Upper lobe of left lung (tissue), 6 donors: ENCODE data around the gene YIF1B. TPM values are rescaled to one million over a fixed set of nuclear protein-coding genes. Genes with fewer than 3 reads are reported as not detected.

Experiments used
- ATAC-seq, 2 donors: fragments of 200-7000 bp; cut with Tn5 transposase; one replicate each; pipeline ENCODE4 v1.9.1; 2022; ENCODE audit warnings: mild to moderate bottlenecking in 2 of 2, moderate library complexity in 2 of 2; ENCODE audit not compliant: low FRiP score in 2 of 2
- DNase-seq, 2 donors: peaks; one replicate each; pipeline ENCODE4 v3.0.0-alpha.2; 2019 to 2020
- H3K27ac ChIP-seq, 4 donors: fragments of 200-600 bp; sonication (generic); one replicate each; pipeline ENCODE4 v1.5.1; 2016 to 2019
- H3K27me3 ChIP-seq, 4 donors: fragments of 200-600 bp; sonication (generic); one replicate each; pipeline ENCODE4 v1.5.1; 2017 to 2019
- H3K36me3 ChIP-seq, 4 donors: fragments of 200-600 bp; sonication (generic); one replicate each; pipeline ENCODE4 v1.5.1; 2016 to 2019
- H3K4me1 ChIP-seq, 4 donors: fragments of 200-600 bp; sonication (generic); one replicate each; pipeline ENCODE4 v1.5.1; 2018 to 2019
- H3K4me3 ChIP-seq, 4 donors: fragments of 200-600 bp; sonication (generic); one replicate each; pipeline ENCODE4 v1.5.1; 2017 to 2019; ENCODE audit warnings: mild to moderate bottlenecking in 2 of 4, moderate library complexity in 1 of 4
- H3K9me3 ChIP-seq, 4 donors: fragments of 200-600 bp; sonication (generic); one replicate each; pipeline ENCODE4 v1.5.1; 2018 to 2019
- EP300 ChIP-seq, 4 donors: sonication (generic); formaldehyde crosslinking; IDR thresholded peaks; one replicate each; pipeline ENCODE4 v1.5.1; 2017; ENCODE audit warnings: antibody characterized with exemption in 4 of 4, control low read depth in 2 of 4
- POLR2A ChIP-seq, 4 donors: fragments of 450-650 bp; IDR thresholded peaks; one replicate each; pipeline ENCODE4 v1.5.1; 2016 to 2017; ENCODE audit warnings: antibody characterized with exemption in 4 of 4, mild to moderate bottlenecking in 2 of 4
- POLR2AphosphoS5 ChIP-seq, 2 donors: sonication (generic); formaldehyde crosslinking; IDR thresholded peaks; one replicate each; pipeline ENCODE4 v1.5.1; 2017; ENCODE audit warnings: antibody characterized with exemption in 2 of 2
- WGBS, 2 donors: methylation state at CpG; one replicate each; pipeline ENCODE4 v1.1.5; 2017 to 2018; 5-methylcytosine and 5-hydroxymethylcytosine counted together
- total RNA-seq, 6 donors: library from RNA; depleted of rRNA in 4 of 6; stranded (reverse); fragments of >200 nt in 4 of 6; gene quantifications; one replicate each; pipeline versions ENCODE4 v1.1.0 to v1.2.1, GENCODE V29; 2016 to 2021
- TF ChIP-seq, protein P1 (sequence below), 6 experiments: fragments of 450-650 bp in 4 of 6; fragments of 200-600 bp in 2 of 6; sonication (generic) in 2 of 6; IDR thresholded peaks; one replicate each; pipeline ENCODE4 v1.5.1; 2016 to 2019; ENCODE audit warnings: antibody characterized with exemption in 6 of 6
- donor health status: DM: no; HTN: no; CAD: no; lungs with moderate emphysema.
- donor health status: DM: no; HTN: yes; CAD: no; lungs with severe emphysema.

The YIF1B gene
- total RNA-seq, 6 donors from 2014 or later: 15.3 to 45.8 (median 29.8) TPM

DNA sequence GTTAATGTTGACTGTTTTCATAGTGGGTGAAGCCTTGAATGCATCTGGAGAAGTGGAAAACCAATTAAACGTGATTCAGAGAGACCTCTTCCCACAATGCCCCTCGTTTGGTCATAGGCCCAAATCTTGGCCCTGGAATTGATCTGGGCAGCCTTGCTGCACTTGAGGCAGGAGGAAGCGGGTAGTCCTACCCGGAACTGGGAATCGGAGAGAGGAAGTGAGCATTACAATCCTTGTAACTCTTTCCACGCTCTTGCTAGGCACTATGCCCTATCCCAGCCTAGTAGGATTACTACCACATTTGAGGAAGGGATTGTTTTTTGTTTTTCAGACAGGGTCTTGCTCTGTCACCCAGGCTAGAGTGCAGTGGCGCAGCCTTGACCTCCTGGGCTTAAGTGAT lies 7.5 kb upstream of the YIF1B start:
- H3K36me3 ChIP-seq: peaks cover 3 to 40% (median 22%) of the 10 kb centered on the region in 4 donors
- 52 to 53% methylated on average over 7 of the region's 7 CpGs for WGBS, 2 donors
- H3K4me3 ChIP-seq: no peak overlapping the region
- no peak for ATAC-seq
- no peaks in the 10 kb centered on the region for H3K9me3 ChIP-seq
- TF ChIP-seq POLR2AphosphoS5 (IDR thresholded peaks at IDR 0.05): no peak
- TF ChIP-seq POLR2A (IDR thresholded peaks at IDR 0.05): no peak
- no peak for TF ChIP-seq EP300 (IDR thresholded peaks at IDR 0.05)
- TF ChIP-seq, protein P1, sequence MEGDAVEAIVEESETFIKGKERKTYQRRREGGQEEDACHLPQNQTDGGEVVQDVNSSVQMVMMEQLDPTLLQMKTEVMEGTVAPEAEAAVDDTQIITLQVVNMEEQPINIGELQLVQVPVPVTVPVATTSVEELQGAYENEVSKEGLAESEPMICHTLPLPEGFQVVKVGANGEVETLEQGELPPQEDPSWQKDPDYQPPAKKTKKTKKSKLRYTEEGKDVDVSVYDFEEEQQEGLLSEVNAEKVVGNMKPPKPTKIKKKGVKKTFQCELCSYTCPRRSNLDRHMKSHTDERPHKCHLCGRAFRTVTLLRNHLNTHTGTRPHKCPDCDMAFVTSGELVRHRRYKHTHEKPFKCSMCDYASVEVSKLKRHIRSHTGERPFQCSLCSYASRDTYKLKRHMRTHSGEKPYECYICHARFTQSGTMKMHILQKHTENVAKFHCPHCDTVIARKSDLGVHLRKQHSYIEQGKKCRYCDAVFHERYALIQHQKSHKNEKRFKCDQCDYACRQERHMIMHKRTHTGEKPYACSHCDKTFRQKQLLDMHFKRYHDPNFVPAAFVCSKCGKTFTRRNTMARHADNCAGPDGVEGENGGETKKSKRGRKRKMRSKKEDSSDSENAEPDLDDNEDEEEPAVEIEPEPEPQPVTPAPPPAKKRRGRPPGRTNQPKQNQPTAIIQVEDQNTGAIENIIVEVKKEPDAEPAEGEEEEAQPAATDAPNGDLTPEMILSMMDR (IDR thresholded peaks at IDR 0.05): no peak
- H3K4me1 ChIP-seq: peaks cover 16 to 43% (median 32%) of the 10 kb centered on the region in 4 donors
- H3K27ac ChIP-seq: peak overlapping the region in 3 of 4 donors; percentile 8 to 90 (median 30)
- H3K27me3 ChIP-seq: no peaks in the 10 kb centered on the region
- no peak for DNase-seq

- 70 to 72% methylated on average over 7 to 11 of the region's 11 CpGs for WGBS, 2 donors
- H3K36me3 ChIP-seq: peaks cover 2 to 25% (median 9%) of the 10 kb centered on the region in 4 donors
- H3K27me3 ChIP-seq: no peaks in the 10 kb centered on the region
- peaks cover 24 to 53% (median 40%) of the 10 kb centered on the region in 4 donors for H3K4me1 ChIP-seq
- ATAC-seq (peak; percentile 28 to 31), DNase-seq (no peak)
- TF ChIP-seq EP300 (IDR thresholded peaks at IDR 0.05) (no peak), POLR2AphosphoS5 (IDR thresholded peaks at IDR 0.05) (peak in 1 of 2 donors; percentile 20)
- H3K4me3 ChIP-seq: peak overlapping the region in 3 of 4 donors; percentile 69 to 81 (median 78)
- H3K9me3 ChIP-seq: no peaks in the 10 kb centered on the region
- peak overlapping the region; percentile 12 to 91 (median 85) for H3K27ac ChIP-seq
Measured at GRCh38 chr19:38321646-38322196, 6.0 kb upstream of the YIF1B start.

DNA sequence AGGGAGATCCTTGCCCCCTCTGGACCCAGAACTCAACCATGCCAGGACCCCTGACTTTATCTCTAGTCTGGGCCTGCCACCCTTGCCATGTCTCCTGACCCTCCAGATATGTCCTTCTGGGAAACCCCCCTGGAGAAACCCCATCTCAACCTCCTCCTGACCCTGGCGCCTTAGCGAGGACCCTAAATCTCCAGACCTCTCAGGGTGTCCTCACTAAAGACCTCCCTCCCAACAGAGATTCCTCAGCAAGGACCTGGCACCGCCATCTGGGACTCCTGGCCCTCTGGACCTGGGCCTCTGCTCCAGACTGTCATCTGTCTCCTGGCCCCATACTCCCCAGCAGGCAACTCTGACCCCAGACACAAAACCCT lies 5.2 kb upstream of the YIF1B start:
- DNase-seq (no peak), ATAC-seq (no peak)
- peaks cover 29 to 60% (median 47%) of the 10 kb centered on the region in 4 donors for H3K4me1 ChIP-seq
- peaks cover 0 to 17% (median 5%) of the 10 kb centered on the region in 4 donors for H3K36me3 ChIP-seq
- peak overlapping the region in 3 of 4 donors; percentile 69 to 81 (median 78) for H3K4me3 ChIP-seq
- WGBS, 2 donors: 90 to 97% methylated on average over 3 of the region's 3 CpGs
- H3K27ac ChIP-seq: peak overlapping the region; percentile 34 to 91 (median 85)
- H3K9me3 ChIP-seq: no peaks in the 10 kb centered on the region
- no peaks in the 10 kb centered on the region for H3K27me3 ChIP-seq
- TF ChIP-seq POLR2AphosphoS5 (IDR thresholded peaks at IDR 0.05): no peak
- TF ChIP-seq EP300 (IDR thresholded peaks at IDR 0.05): no peak
- no peak for TF ChIP-seq POLR2A (IDR thresholded peaks at IDR 0.05)
- TF ChIP-seq, protein P1 (IDR thresholded peaks at IDR 0.05): no peak

GRCh38 chr19:38319421-38320258 lies 3.9 kb upstream of the YIF1B start, which contains the start of gene KCNK6:
Gene KCNK6, plus strand, starts transcription at chr19:38319845. Its CDS starts 106 bp downstream, at chr19:38319951.
- Histone ChIP-seq H3K36me3 (peaks cover 0 to 4% (median 0%) of the 10 kb centered on the region in 4 donors), H3K27ac (peak within 1 kb of the TSS; percentile 50 to 91 (median 85))
- peak in 1 of 2 donors; percentile 33 for ATAC-seq

More at GRCh38 chr19:38319421-38320258, 3.9 kb upstream of the YIF1B start, which contains the start of gene KCNK6:
- Histone ChIP-seq H3K27me3 (no peaks in the 10 kb centered on the region), H3K4me3 (peak within 1 kb of the TSS; percentile 69 to 81 (median 78)), H3K9me3 (no peaks in the 10 kb centered on the region), H3K4me1 (peaks cover 34 to 69% (median 54%) of the 10 kb centered on the region in 4 donors)
- WGBS, 2 donors: 5 to 9% methylated on average over 22 to 44 of the region's 76 CpGs
- TF ChIP-seq EP300 (IDR thresholded peaks at IDR 0.05): no peak
- peak; percentile 28 to 67 for TF ChIP-seq POLR2AphosphoS5 (IDR thresholded peaks at IDR 0.05)
- peak in 1 of 4 donors; percentile 77 for TF ChIP-seq POLR2A (IDR thresholded peaks at IDR 0.05)
- TF ChIP-seq, protein P1 (IDR thresholded peaks at IDR 0.05): peak in 2 of 6 experiments; percentile 28 to 37
- DNase-seq: peak; percentile 65 to 89
